Esophagus muscularis mucosa (tissue), 3 donors: ENCODE measurements around the gene DBNL.

Source experiments
- CTCF ChIP-seq, 3 experiments: fragments of 200-600 bp in 2 of 3; fragments of 450-650 bp in 1 of 3; sonication (generic) in 2 of 3; IDR thresholded peaks; one replicate each; pipeline ENCODE4 v1.5.1; 2017 to 2019; ENCODE audit warnings: antibody characterized with exemption in 3 of 3, mild to moderate bottlenecking in 2 of 3, moderate library complexity in 1 of 3
- POLR2A ChIP-seq: fragments of 450-650 bp; IDR thresholded peaks from one replicate; pipeline ENCODE4 v1.6.1; 2017; ENCODE audit warnings: antibody characterized with exemption, moderate library complexity, mild to moderate bottlenecking, low read depth

- TF ChIP-seq CTCF (IDR thresholded peaks at IDR 0.05) (no peak), POLR2A (no peak)
Measured at GRCh38 chr7:44060948-44061644, 16.6 kb downstream of the DBNL start.
